ELR (cell line): ENCODE results near the gene SLC18B1.
"Not testable (repeated sequence)": the region's sequence is repeated elsewhere in the genome, so short reads cannot be mapped to it uniquely, and the experiment has no call there.

Source experiments
- DNase-seq: peaks from one replicate; pipeline ENCODE4 v3.0.0-alpha.2; 2015; ENCODE audit warnings: low read depth

SLC18B1 gene

DNA sequence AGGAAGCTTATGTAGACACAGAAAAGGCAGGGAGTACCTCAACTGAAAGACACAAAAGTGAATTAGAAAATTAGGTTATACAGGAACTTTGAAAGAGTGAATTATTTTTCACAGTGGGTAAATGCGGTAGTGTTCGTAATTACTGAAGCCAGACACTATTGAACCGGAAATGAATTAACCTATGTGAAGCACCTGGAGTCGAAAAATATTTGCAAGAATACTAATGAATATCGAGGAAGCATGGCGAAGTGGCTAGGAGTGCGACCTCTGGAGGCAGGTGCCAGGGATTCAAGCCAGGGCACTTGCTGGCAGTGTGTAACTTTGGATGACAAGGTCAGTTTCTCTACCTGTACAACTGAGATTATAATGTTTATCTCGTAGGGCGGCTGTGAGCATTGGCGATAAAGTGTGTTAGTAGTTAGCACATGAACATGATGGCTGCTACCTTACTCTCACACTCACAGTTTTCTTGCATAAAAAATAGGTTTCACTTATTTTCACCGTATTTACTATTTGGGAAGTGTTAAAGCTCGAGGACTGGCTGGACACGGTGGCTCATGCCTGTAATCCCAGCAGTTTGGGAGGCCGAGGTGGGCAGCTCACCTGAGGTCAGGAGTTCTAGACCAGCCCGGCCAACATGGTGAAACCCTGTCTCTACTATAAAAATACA lies 567 bp upstream of the SLC18B1 start:
- DNase-seq = peak; percentile 81

GRCh38 chr6:132795461-132795860 lies 3.0 kb downstream of the SLC18B1 start:
- no peak for DNase-seq

DNA sequence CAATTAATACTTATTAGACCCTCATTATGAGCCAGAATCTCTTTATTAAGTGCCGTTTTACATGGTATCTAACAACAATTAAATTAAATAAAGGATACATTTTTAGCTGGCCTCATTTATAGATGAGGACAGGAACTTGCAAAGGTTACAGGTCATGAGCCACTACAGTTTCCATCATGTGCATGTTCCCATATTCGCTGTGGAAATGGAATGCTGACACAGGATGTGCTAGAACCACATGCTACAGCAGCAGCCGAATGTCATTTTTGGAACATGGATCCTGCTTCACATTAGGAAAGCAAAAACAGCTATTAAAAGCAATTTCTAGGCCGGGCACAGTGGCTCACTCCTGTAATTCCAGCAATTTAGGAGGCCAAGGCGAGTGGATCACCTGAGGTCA lies 5.9 kb downstream of the SLC18B1 start:
- no peak for DNase-seq

- no peak for DNase-seq
Measured at GRCh38 chr6:132790450-132790849, 8.0 kb downstream of the SLC18B1 start.

GRCh38 chr6:132789396-132789776 lies 9.1 kb downstream of the SLC18B1 start:
- no peak for DNase-seq

DNA sequence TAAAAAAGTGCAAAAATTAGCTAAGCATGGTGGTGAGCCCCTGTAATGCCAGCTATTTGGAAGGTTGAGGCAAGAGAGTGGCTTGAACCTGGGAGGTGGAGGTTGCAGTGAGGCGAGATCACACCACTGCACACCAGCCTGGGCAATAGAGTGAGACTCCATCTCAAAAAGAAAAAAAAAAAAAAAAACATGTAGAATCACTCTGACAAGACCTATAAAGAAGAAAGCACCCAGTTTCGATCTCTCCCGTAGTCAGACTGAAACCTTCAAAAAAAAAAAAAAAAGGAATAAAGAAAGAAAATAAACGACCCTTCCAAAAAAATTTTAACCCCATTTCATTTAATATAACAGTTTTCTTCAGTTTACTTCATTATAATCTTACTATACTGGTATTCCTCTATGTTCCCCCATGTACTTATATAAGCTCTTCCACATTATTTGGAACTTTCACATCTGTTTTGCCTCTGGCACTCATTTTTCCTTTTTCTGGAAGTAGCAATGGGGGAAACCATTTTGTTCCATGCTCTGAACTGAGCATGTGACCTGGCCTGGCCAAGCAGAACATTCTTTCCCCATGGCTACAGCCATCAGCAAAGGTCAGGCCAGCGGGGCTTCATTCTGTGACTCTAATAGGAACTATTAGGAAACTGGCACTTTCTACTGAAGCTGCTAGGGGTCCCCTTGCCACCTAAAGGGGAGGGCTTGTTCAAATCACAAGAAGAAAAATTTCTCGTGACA lies 9.6 kb downstream of the SLC18B1 start:
- DNase-seq = no peak

GRCh38 chr6:132785936-132786335 lies 12.5 kb downstream of the SLC18B1 start:
- DNase-seq = no peak

GRCh38 chr6:132780770-132781371 lies 17.6 kb downstream of the SLC18B1 start:
- DNase-seq = peak; percentile 53

DNA sequence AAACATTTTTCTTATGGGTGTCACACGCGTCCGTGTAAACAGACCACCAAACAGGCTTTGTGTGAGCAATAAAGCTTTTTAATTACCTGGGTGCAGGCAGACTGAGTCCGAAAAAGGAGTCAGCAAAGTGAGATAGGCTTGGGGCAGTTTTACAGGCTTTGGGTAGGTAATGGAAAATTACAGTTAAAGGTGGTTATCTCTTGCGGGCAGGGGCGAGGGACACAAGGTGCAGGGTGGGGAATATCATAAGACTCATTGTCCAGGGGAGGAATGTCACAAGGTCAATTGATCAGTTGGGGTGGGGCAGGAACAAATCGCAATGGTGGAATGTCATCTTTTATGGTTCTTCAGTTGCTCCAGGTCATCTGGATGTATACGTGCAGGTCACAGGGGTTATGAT lies 20.6 kb downstream of the SLC18B1 start:
- not testable (repeated sequence) for DNase-seq

DNA sequence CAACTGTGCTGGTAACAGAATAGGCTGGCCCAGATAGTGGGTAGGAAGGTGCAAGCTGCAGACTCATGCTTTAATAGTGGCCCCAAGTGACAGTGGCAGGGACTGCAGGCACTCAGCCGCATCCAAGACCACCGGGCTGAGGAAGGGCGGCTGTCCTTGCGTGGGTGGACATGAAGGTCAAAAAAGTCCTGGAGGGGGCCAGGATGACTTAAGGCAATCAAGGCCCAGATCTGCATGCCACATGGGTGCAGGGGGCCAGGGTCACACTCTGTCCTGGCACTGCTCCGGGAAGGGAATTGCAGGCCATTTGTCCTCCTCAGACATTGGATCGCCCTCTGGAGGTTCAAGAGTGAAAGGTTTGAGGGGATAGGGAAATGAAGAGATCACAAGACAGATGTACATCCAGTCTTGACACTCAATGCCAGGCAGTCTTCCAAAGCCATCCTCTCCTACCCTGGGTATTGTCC lies 30.4 kb downstream of the SLC18B1 start:
- peak; percentile 73 for DNase-seq

- no peak for DNase-seq
Measured at GRCh38 chr6:132765560-132765959, 32.9 kb downstream of the SLC18B1 start.

DNA sequence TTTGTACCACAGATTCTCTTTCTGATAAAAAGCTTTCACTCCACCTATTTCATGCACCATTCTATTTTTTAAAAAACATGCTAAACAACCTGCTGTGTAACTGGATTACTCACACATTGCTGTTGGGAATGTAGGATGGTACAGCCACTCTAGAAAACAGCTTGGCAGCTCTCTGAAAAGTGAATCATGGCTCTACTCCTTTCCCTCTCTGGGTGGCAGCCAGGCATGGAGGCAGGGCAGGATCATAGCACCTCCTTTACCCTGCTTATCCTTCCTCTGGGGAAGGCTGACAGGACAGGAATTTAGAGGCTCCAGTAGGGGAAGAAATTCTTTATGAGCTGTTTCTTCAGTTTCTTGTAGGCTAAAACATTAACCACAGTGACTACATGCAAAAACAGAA lies 34.1 kb downstream of the SLC18B1 start:
- DNase-seq = peak; percentile 89

- no peak for DNase-seq
Measured at GRCh38 chr6:132763269-132763668, 35.2 kb downstream of the SLC18B1 start.

DNA sequence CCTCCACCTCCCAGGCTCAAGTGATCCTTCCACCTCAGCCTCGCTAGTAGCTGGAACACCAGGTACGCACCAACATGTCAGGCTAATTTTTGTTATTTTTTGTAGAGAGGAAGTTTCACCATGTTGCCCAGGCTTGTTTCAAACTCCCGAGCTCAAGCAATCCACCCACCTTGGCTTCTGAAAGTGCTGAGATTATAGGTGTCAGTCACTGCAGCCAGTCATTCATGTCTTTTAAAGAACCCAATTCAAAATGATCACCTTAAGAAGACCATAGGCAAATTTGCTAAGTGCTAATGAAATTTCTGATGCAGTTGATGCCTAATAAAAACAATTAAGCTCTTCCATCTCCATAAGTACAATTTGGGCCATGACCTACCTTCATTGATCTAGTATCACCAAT lies 38.2 kb downstream of the SLC18B1 start:
- no peak for DNase-seq

DNA sequence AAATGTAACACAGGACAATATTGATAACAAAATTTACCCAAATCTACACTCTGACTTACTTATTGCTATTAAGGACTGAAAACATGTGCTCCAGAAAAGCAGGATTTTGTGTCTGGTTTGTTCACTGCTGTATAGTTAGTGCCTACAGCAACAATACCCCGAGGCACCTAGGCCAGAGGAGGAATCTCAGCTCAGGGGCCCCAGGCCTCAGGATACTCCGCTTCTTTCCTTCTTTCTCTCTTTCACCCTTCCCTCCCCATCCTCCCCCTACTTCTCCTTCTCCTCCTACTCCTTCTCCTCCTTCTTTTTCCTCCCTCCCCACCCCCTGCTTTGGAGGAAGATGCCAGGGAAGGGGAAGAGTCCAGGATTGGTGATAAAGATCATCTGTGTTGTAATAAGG lies 39.7 kb downstream of the SLC18B1 start:
- DNase-seq = no peak

- peak; percentile 25 for DNase-seq
Measured at GRCh38 chr6:132752255-132752654, 46.2 kb downstream of the SLC18B1 start.

DNA sequence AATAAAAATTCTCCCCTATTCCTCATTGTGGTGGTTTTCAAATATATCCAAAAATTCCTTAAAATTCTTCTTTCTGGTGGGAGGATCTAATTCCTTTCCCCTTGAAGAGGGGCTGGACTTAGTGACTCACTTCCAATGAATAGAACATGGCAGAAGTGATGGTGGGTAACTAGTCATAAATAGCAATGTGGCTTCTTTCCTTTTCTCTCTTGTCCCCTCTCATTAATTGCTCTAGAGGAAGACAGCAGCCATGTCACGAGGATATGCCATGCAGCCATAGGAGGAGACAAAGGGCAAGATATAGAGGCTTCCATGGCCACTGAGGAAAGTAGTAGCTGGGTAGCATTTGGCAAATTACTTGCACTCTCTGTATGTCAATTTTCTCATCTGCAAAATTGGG lies 46.6 kb downstream of the SLC18B1 start:
- no peak for DNase-seq

- DNase-seq = no peak
Measured at GRCh38 chr6:132751306-132751705, 47.1 kb downstream of the SLC18B1 start.

- DNase-seq = no peak
Measured at GRCh38 chr6:132750455-132751248, 47.8 kb downstream of the SLC18B1 start.

DNA sequence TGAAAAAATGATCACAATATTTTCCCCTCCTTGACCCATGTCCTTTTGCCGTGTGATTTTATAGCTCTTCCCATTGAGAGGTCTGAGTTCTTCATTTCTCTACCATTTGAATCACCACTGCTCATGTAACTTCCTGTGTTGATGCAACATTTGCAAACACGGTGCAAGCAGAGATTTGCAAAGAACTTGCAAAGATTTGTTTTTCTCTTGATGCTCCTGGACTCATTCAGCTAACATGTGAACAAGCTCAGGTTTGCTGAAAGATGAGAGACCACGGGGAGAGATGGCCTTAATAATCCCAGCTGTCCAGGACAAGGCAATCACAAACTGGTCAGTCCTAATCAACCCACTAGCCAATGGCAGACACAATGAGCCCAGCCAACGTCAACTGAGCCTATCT lies 49.3 kb downstream of the SLC18B1 start:
- DNase-seq = no peak

- DNase-seq = no peak
Measured at GRCh38 chr6:132748446-132748845, 50.0 kb downstream of the SLC18B1 start.

DNA sequence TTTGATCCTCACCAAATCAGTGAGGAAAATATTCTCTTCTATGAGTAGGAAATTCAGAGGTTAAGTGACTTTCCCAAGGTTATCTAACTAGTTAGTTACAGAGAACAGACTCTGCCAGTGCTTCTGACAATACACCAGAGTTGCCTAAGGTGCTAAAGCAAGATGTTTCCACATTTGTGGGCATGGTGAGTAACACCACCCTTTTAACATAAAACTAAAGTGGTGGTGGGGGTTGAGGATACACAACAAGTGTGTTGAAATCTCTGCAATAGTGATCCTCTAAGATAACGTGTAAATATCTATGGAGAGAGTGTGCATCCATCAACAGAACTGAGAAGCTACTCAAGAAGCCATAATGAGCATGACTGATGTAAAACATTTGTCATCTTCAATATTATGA lies 52.4 kb downstream of the SLC18B1 start:
- no peak for DNase-seq
